HepG2 (cell line): ENCODE results near the gene DUSP15. TPM values are rescaled to one million over a fixed set of nuclear protein-coding genes. Genes with fewer than 3 reads are reported as not detected.

Experiments
- CHCHD3 ChIP-seq: sonication (generic); formaldehyde crosslinking; IDR thresholded peaks from 2 replicates; pipeline ENCODE4 v1.8.0; 2022; ENCODE audit warnings: mild to moderate bottlenecking, missing genetic modification reagents, moderate library complexity
- LBX2 ChIP-seq: sonication (generic); formaldehyde crosslinking; IDR thresholded peaks from 2 replicates; pipeline ENCODE4 v1.5.0; 2020; ENCODE audit warnings: missing genetic modification reagents, mild to moderate bottlenecking, borderline replicate concordance
- MAFG ChIP-seq: sonication (generic); formaldehyde crosslinking; IDR thresholded peaks from 2 replicates; pipeline ENCODE4 v1.5.1; 2020; ENCODE audit warnings: mild to moderate bottlenecking, missing genetic modification reagents
- NFIC ChIP-seq: IDR thresholded peaks from 2 replicates; pipeline ENCODE4 v1.6.1; 2012; ENCODE audit warnings: mild to moderate bottlenecking, low read length, inconsistent platforms
- PAWR ChIP-seq: sonication (generic); formaldehyde crosslinking; IDR thresholded peaks from 2 replicates; pipeline ENCODE4 v1.4.0; 2020; ENCODE audit warnings: missing genetic modification reagents, mild to moderate bottlenecking, borderline replicate concordance
- PAXIP1 ChIP-seq: sonication (generic); formaldehyde crosslinking; conservative IDR thresholded peaks from 2 replicates; pipeline ENCODE4 v1.4.0; 2020; ENCODE audit warnings: mild to moderate bottlenecking, missing genetic modification reagents, moderate library complexity
- ZBTB26 ChIP-seq: IDR thresholded peaks from 2 replicates; pipeline ENCODE4 v1.6.1; 2016; ENCODE audit warnings: missing compliant biosample characterization, missing genetic modification reagents, borderline replicate concordance
- ZNF160 ChIP-seq: sonication (generic); formaldehyde crosslinking; IDR thresholded peaks from 2 replicates; pipeline ENCODE4 v1.8.0; 2022; ENCODE audit warnings: mild to moderate bottlenecking, inconsistent platforms, missing genetic modification reagents
- ZNF260 ChIP-seq: sonication (generic); formaldehyde crosslinking; IDR thresholded peaks from 2 replicates; pipeline ENCODE4 v1.4.0; 2020; ENCODE audit warnings: missing genetic modification reagents, low read depth, mild to moderate bottlenecking, borderline replicate concordance
- ZNF275 ChIP-seq: sonication (generic); formaldehyde crosslinking; IDR thresholded peaks from 2 replicates; pipeline ENCODE4 v1.8.0; 2022; ENCODE audit warnings: missing genetic modification reagents, mild to moderate bottlenecking, inconsistent platforms, borderline replicate concordance
- ZNF441 ChIP-seq: sonication (generic); formaldehyde crosslinking; IDR thresholded peaks from 2 replicates; pipeline ENCODE4 v1.7.0; 2021; ENCODE audit warnings: missing genetic modification reagents, borderline replicate concordance
- ZNF513 ChIP-seq: sonication (generic); formaldehyde crosslinking; conservative IDR thresholded peaks from 2 replicates; pipeline ENCODE4 v1.5.0; 2020; ENCODE audit warnings: missing genetic modification reagents
- ZNF619 ChIP-seq: sonication (generic); formaldehyde crosslinking; IDR thresholded peaks from 2 replicates; pipeline ENCODE4 v1.4.0; 2020; ENCODE audit warnings: mild to moderate bottlenecking, missing genetic modification reagents
- polyA plus RNA-seq, 8 experiments: library from polyadenylated mRNA; depleted of rRNA in 3 of 8; stranded (reverse) in 7 of 8; unstranded in 1 of 8; fragments of >200 nt; fragmentation: Illumina TruSeq in 4 of 8; extraction: Trizol in 4 of 8; gene quantifications; 2 replicates each; pipeline versions ENCODE4 v1.2.1 to v1.2.3, GENCODE V29; 2011 to 2016; ENCODE audit warnings: low read depth in 4 of 8, missing spikeins in 1 of 8, mixed read lengths in 1 of 8; ENCODE audit not compliant: insufficient read depth in 1 of 8
- total RNA-seq, 5 experiments: library from RNA; depleted of rRNA; stranded (reverse); fragments of >200 nt; fragmentation: Illumina TruSeq; extraction: Trizol; gene quantifications; 2 replicates each; pipeline ENCODE4 v1.2.3, GENCODE V29; 2016; ENCODE audit warnings: low read depth in 1 of 5

The DUSP15 gene
- total and polyA plus RNA-seq, 2 of the 13 experiments (the other 11 are each of a cell fraction or from before 2014, with no cell fraction given), result 0.17 to 0.93 TPM

GRCh38 chr20:31879143-31879987 lies 9.0 kb upstream of the DUSP15 start (continued):
- peak; percentile 30; the same call in 1 of the 2 replicates for TF ChIP-seq PAXIP1 (CRISPR knock-in tag)
- TF ChIP-seq NFIC, result no peak
- TF ChIP-seq CHCHD3, result 0 out of 2 replicates have a peak, but pooled peaks have one; percentile 47
- no peak for TF ChIP-seq MAFG (CRISPR knock-in tag)
- TF ChIP-seq ZNF441, result peak; percentile 90
- TF ChIP-seq ZBTB26, result peak; percentile 67; the same call in 1 of the 2 replicates
- peak; percentile 25; the same call in 1 of the 2 replicates for TF ChIP-seq ZNF513 (CRISPR knock-in tag)
- no peak for TF ChIP-seq ZNF260
- TF ChIP-seq PAWR (CRISPR knock-in tag), result no peak
- TF ChIP-seq LBX2 (CRISPR knock-in tag), result peak; percentile 43; the same call in 1 of the 2 replicates
- peak; percentile 86; the same call in 1 of the 2 replicates for TF ChIP-seq ZNF275 (CRISPR knock-in tag)
- TF ChIP-seq ZNF619 (CRISPR knock-in tag), result peak; percentile 82; the same call in 1 of the 2 replicates
- peak; percentile 56; the same call in 1 of the 2 replicates for TF ChIP-seq ZNF160 (CRISPR knock-in tag)
